ENCODE results near the gene FREM3. TPM values are rescaled to one million over a fixed set of nuclear protein-coding genes. Genes with fewer than 3 reads are reported as not detected.

The FREM3 gene
- total and polyA plus RNA-seq, 2 donors (not counting 1 experiment from before 2014, with no cell fraction given): not detected

- Histone ChIP-seq H3K4me2 (ENCODE audit: extremely low read depth, insufficient read depth, low read length) (no peak overlapping the region), H3K27ac (ENCODE audit: insufficient read depth, low read length) (no peak overlapping the region), H3K27me3 (ENCODE audit: control insufficient read depth, insufficient read depth, low read length) (no peaks in the 10 kb centered on the region), H3K9ac (ENCODE audit: insufficient read depth, low read length) (no peak overlapping the region), H3K4me1 (ENCODE audit: control insufficient read depth, extremely low read depth, insufficient read depth, low read length) (no peaks in the 10 kb centered on the region), H2AFZ (ENCODE audit: low read length) (no peak overlapping the region), H3K4me3 (replicated peaks in 1 of 4; ENCODE audit: control extremely low read depth in 1 of 4, insufficient read depth in 1 of 4, low read depth in 3 of 4, low read length in 4 of 4) (no peak overlapping the region), H3K9me3 (ENCODE audit: control insufficient read depth, insufficient read depth, low read depth, low read length) (no peaks in the 10 kb centered on the region), H3K36me3 (ENCODE audit: control insufficient read depth, insufficient read depth, low read length) (no peaks in the 10 kb centered on the region), H3K79me2 (ENCODE audit: control insufficient read depth, insufficient read depth, low read length) (no peaks in the 10 kb centered on the region), H4K20me1 (ENCODE audit: control insufficient read depth, extremely low read depth, insufficient read depth, low read length) (no peaks in the 10 kb centered on the region)
- TF ChIP-seq EZH2 (IDR thresholded peaks at IDR 0.05; ENCODE audit: low read length, missing control alignments) (no peak), CTCF (conservative IDR thresholded peaks at IDR 0.05 in 1 of 2, IDR thresholded peaks at IDR 0.05 in 1 of 2; ENCODE audit: low read depth in 1 of 2, low read length in 2 of 2) (no peak)
- no peak for DNase-seq (ENCODE audit: low read depth in 2 of 2)
Measured at GRCh38 chr4:143598816-143599215, 101.7 kb downstream of the FREM3 start.

- Histone ChIP-seq H3K4me2 (ENCODE audit: extremely low read depth, insufficient read depth, low read length) (no peak overlapping the region), H3K9ac (ENCODE audit: insufficient read depth, low read length) (no peak overlapping the region), H3K4me3 (replicated peaks in 1 of 4; ENCODE audit: control extremely low read depth in 1 of 4, insufficient read depth in 1 of 4, low read depth in 3 of 4, low read length in 4 of 4) (no peak overlapping the region), H4K20me1 (ENCODE audit: control insufficient read depth, extremely low read depth, insufficient read depth, low read length) (no peaks in the 10 kb centered on the region), H3K9me3 (ENCODE audit: control insufficient read depth, insufficient read depth, low read depth, low read length) (no peaks in the 10 kb centered on the region), H3K27me3 (ENCODE audit: control insufficient read depth, insufficient read depth, low read length) (no peaks in the 10 kb centered on the region), H3K36me3 (ENCODE audit: control insufficient read depth, insufficient read depth, low read length) (no peaks in the 10 kb centered on the region), H3K27ac (ENCODE audit: insufficient read depth, low read length) (no peak overlapping the region), H3K79me2 (ENCODE audit: control insufficient read depth, insufficient read depth, low read length) (no peaks in the 10 kb centered on the region), H2AFZ (ENCODE audit: low read length) (no peak overlapping the region), H3K4me1 (ENCODE audit: control insufficient read depth, extremely low read depth, insufficient read depth, low read length) (no peaks in the 10 kb centered on the region)
- TF ChIP-seq EZH2 (IDR thresholded peaks at IDR 0.05; ENCODE audit: low read length, missing control alignments) (no peak), CTCF (conservative IDR thresholded peaks at IDR 0.05 in 1 of 2, IDR thresholded peaks at IDR 0.05 in 1 of 2; ENCODE audit: low read depth in 1 of 2, low read length in 2 of 2) (no peak)
- DNase-seq (ENCODE audit: low read depth in 2 of 2): no peak
Measured at GRCh38 chr4:143597276-143597675, 103.2 kb downstream of the FREM3 start.

GRCh38 chr4:143587703-143588102 lies 112.8 kb downstream of the FREM3 start:
- H3K27ac ChIP-seq (ENCODE audit: insufficient read depth, low read length): no peak overlapping the region
- H2AFZ ChIP-seq (ENCODE audit: low read length): no peak overlapping the region
- H3K36me3 ChIP-seq (ENCODE audit: control insufficient read depth, insufficient read depth, low read length): no peaks in the 10 kb centered on the region
- TF ChIP-seq EZH2 (IDR thresholded peaks at IDR 0.05; ENCODE audit: low read length, missing control alignments) (no peak), CTCF (conservative IDR thresholded peaks at IDR 0.05 in 1 of 2, IDR thresholded peaks at IDR 0.05 in 1 of 2; ENCODE audit: low read depth in 1 of 2, low read length in 2 of 2) (no peak)
- H3K27me3 ChIP-seq (ENCODE audit: control insufficient read depth, insufficient read depth, low read length): no peaks in the 10 kb centered on the region
- DNase-seq (ENCODE audit: low read depth in 2 of 2): peak; percentile 2 to 14
- H3K9ac ChIP-seq (ENCODE audit: insufficient read depth, low read length): no peak overlapping the region
- no peaks in the 10 kb centered on the region for H3K4me1 ChIP-seq (ENCODE audit: control insufficient read depth, extremely low read depth, insufficient read depth, low read length)
- H3K4me2 ChIP-seq (ENCODE audit: extremely low read depth, insufficient read depth, low read length): no peak overlapping the region
- H3K79me2 ChIP-seq (ENCODE audit: control insufficient read depth, insufficient read depth, low read length): no peaks in the 10 kb centered on the region
- no peak overlapping the region for H3K4me3 ChIP-seq (replicated peaks in 1 of 4; ENCODE audit: control extremely low read depth in 1 of 4, insufficient read depth in 1 of 4, low read depth in 3 of 4, low read length in 4 of 4)
- H3K9me3 ChIP-seq (ENCODE audit: control insufficient read depth, insufficient read depth, low read depth, low read length): no peaks in the 10 kb centered on the region
- H4K20me1 ChIP-seq (ENCODE audit: control insufficient read depth, extremely low read depth, insufficient read depth, low read length): no peaks in the 10 kb centered on the region
